ENCODE results near the gene CRYGS.
A peak's percentile ranks its signal among the peaks of the same experiment; 100 is the strongest.

- TF ChIP-seq HIVEP1 (CRISPR knock-in tag; IDR thresholded peaks at IDR 0.05) (no peak), MAFF (IDR thresholded peaks at IDR 0.05; ENCODE audit: low read length) (no peak), MCM3 (IDR thresholded peaks at IDR 0.05) (no peak), ATF3 (IDR thresholded peaks at IDR 0.05) (peak; percentile 82), ATF3 (CRISPR knock-in tag; conservative IDR thresholded peaks at IDR 0.05) (0 out of 2 replicates have a peak, but pooled peaks have one; percentile 11), PML (IDR thresholded peaks at IDR 0.05; ENCODE audit: low read length) (peak; percentile 78; the same call in 1 of the 2 replicates), ZNF561 (CRISPR knock-in tag; conservative IDR thresholded peaks at IDR 0.05) (no peak), DPF2 (IDR thresholded peaks at IDR 0.05) (no peak), JUN (IDR thresholded peaks at IDR 0.05; ENCODE audit: borderline replicate concordance, low read depth, low read length) (0 out of 2 replicates have a peak, but pooled peaks have one; percentile 55), JUN (CRISPR knock-in tag; IDR thresholded peaks at IDR 0.05; ENCODE audit: borderline replicate concordance) (peak; percentile 81; the same call in 1 of the 2 replicates), CTCF (IDR thresholded peaks at IDR 0.05 in 2 of 3, conservative IDR thresholded peaks at IDR 0.05 in 1 of 3; ENCODE audit: insufficient read depth in 2 of 3, low read depth in 1 of 3, low read length in 3 of 3) (no peak), ZBTB12 (CRISPR knock-in tag; IDR thresholded peaks at IDR 0.05) (peak; percentile 94), POLR2AphosphoS5 (IDR thresholded peaks at IDR 0.05; ENCODE audit: control insufficient read depth, insufficient read depth, low read depth, low read length) (peak; percentile 96), ZFX (CRISPR knock-in tag; IDR thresholded peaks at IDR 0.05) (peak; percentile 71)
These were observed 26.1 kb upstream of the CRYGS start, which contains the start of gene DNAJB11 for GRCh38 chr3:186570096-186570940.
